HG03521 (cell line): ENCODE data around the gene EGFR.

Experiments used
- ATAC-seq: cut with Tn5 transposase; IDR thresholded peaks from one replicate; pipeline ENCODE4 v1.9.1; 2021; ENCODE audit warnings: mild to moderate bottlenecking, moderate library complexity; ENCODE audit not compliant: unreplicated experiment

The EGFR gene

GRCh38 chr7:55180963-55181542 is 162.2 kb downstream of the EGFR start:
- ATAC-seq, result no peak

GRCh38 chr7:55181762-55182161 is 162.9 kb downstream of the EGFR start:
- no peak for ATAC-seq

- ATAC-seq, result no peak
These were observed 165.1 kb downstream of the EGFR start for GRCh38 chr7:55183897-55184296.

GRCh38 chr7:55185321-55185802 is 166.5 kb downstream of the EGFR start:
- ATAC-seq, result no peak

GRCh38 chr7:55185941-55186609 is 167.3 kb downstream of the EGFR start:
- no peak for ATAC-seq

- no peak for ATAC-seq
These were observed 169.1 kb downstream of the EGFR start for GRCh38 chr7:55187701-55188491.

- ATAC-seq, result no peak
These were observed 169.8 kb downstream of the EGFR start for GRCh38 chr7:55188590-55189138.

- ATAC-seq, result no peak
These were observed 170.4 kb downstream of the EGFR start for GRCh38 chr7:55189146-55189766.

- no peak for ATAC-seq
These were observed 171.1 kb downstream of the EGFR start for GRCh38 chr7:55189878-55190436.

- no peak for ATAC-seq
These were observed 171.8 kb downstream of the EGFR start for GRCh38 chr7:55190511-55191160.

GRCh38 chr7:55191161-55191925 is 172.5 kb downstream of the EGFR start:
- ATAC-seq, result no peak

- ATAC-seq, result no peak
These were observed 173.3 kb downstream of the EGFR start for GRCh38 chr7:55191926-55192692.

- no peak for ATAC-seq
These were observed 173.9 kb downstream of the EGFR start for GRCh38 chr7:55192723-55193122.

- no peak for ATAC-seq
These were observed 174.4 kb downstream of the EGFR start for GRCh38 chr7:55193245-55193644.

GRCh38 chr7:55194522-55194921 is 175.7 kb downstream of the EGFR start:
- no peak for ATAC-seq

- no peak for ATAC-seq
These were observed 180.0 kb downstream of the EGFR start for GRCh38 chr7:55198634-55199392.

GRCh38 chr7:55199418-55199817 is 180.6 kb downstream of the EGFR start:
- no peak for ATAC-seq

- no peak for ATAC-seq
These were observed 181.6 kb downstream of the EGFR start for GRCh38 chr7:55200441-55200840.
